ENCODE measurements around the gene USP24.

DNA sequence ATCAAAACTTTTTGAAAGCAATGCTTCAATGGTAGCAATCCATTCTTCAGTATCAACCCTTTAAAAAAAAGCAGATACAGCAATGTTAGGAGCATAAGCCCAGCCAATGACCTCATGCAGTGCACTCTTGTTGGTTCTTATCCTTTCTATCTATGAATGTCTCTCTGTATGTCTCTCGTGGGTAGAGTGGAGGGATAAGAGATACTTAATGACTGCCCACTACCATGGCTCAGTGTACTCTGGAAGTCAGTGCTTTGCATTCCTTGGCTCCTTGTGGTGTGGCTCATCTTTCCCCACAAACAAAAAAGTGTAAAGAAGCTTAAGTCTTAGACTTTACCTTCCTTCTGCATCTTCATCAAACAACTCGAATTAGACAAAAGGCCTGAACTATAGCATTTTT is 125.5 kb downstream of the USP24 start:
- TF ChIP-seq POLR2A (IDR thresholded peaks at IDR 0.05; ENCODE audit: low read length): no peak
- no peak for TF ChIP-seq GATA1 (IDR thresholded peaks at IDR 0.05; ENCODE audit: low read depth, low read length)

Measured in erythroblast (primary cell).